Panc1 (cell line): Measurements from ENCODE around the gene DHRS3. TPM values are rescaled to one million over a fixed set of nuclear protein-coding genes. Genes with fewer than 3 reads are reported as not detected.

Source experiments
- ATAC-seq: fragments of 200-7000 bp; cut with Tn5 transposase; 2 replicates; pipeline ENCODE4 v1.9.1; 2020; ENCODE audit warnings: mild to moderate bottlenecking, moderate library complexity
- BruUV-seq: library from RNA; stranded (reverse); fragments of 400-500 nt; replicated peaks from 2 replicates; lab custom pipeline; 2021; lab: Mats Ljungman, UMichigan
- CTCF ChIA-PET: fragments of 300-600 bp; sonication (Branson Sonifier 250); formaldehyde crosslinking; loops from one replicate; lab custom pipeline; 2022; ENCODE audit warnings: antibody characterized with exemption; lab: Charles Lee
- POLR2A ChIA-PET: fragments of 300-600 bp; sonication (Branson Sonifier 250); formaldehyde crosslinking; loops from one replicate; lab custom pipeline; 2022; ENCODE audit warnings: antibody characterized with exemption; lab: Charles Lee
- DNase-seq: peaks from one replicate; pipeline ENCODE4 v3.0.0-alpha.2; 2010; ENCODE audit warnings: low read depth, low spot score
- H3K27ac ChIP-seq: 2 replicates; pipeline ENCODE4 v1.5.1; 2011; ENCODE audit warnings: mild to moderate bottlenecking, low read length, inconsistent platforms
- H3K27me3 ChIP-seq: fragments of 200-500 bp; sonication (Bioruptor generic); 2 replicates; pipeline ENCODE4 v1.6.0; 2014; ENCODE audit warnings: low read length, inconsistent platforms; ENCODE audit not compliant: control insufficient read depth, insufficient read depth
- H3K36me3 ChIP-seq: fragments of 200-500 bp; sonication (Bioruptor generic); 2 replicates; pipeline ENCODE4 v1.5.1; 2014; ENCODE audit warnings: inconsistent platforms, mild to moderate bottlenecking, low read length, moderate library complexity; ENCODE audit not compliant: control insufficient read depth, insufficient read depth
- H3K4me1 ChIP-seq: 2 replicates; pipeline ENCODE4 v1.5.1; 2011; ENCODE audit warnings: inconsistent platforms, mild to moderate bottlenecking, low read length, moderate library complexity; ENCODE audit not compliant: control insufficient read depth, insufficient read depth
- H3K4me3 ChIP-seq, 2 experiments: 2 replicates each; pipeline ENCODE4 v1.5.1; 2011 to 2012; ENCODE audit warnings: low read depth in 2 of 2, low read length in 2 of 2, mild to moderate bottlenecking in 2 of 2, inconsistent platforms in 1 of 2, moderate library complexity in 1 of 2
- H3K9me3 ChIP-seq: fragments of 200-500 bp; sonication (Bioruptor generic); 2 replicates; pipeline ENCODE4 v1.5.1; 2014; ENCODE audit warnings: low read depth, mild to moderate bottlenecking, inconsistent platforms, low read length, moderate library complexity; ENCODE audit not compliant: control insufficient read depth, insufficient read depth
- POLR2AphosphoS5 ChIP-seq: IDR thresholded peaks from 2 replicates; pipeline ENCODE4 v1.6.1; 2012; ENCODE audit warnings: mild to moderate bottlenecking, low read depth, low read length, moderate library complexity
- SIN3A ChIP-seq: IDR thresholded peaks from 2 replicates; pipeline ENCODE4 v1.6.1; 2012; ENCODE audit warnings: low read depth, mild to moderate bottlenecking, low read length, moderate library complexity, borderline replicate concordance; ENCODE audit not compliant: insufficient read depth
- TCF7L2 ChIP-seq: IDR thresholded peaks from 2 replicates; pipeline ENCODE4 v1.6.1; 2011; ENCODE audit warnings: mild to moderate bottlenecking, low read depth, low read length, inconsistent platforms
- in situ Hi-C: cut with HindIII; loops from 2 replicates; pipeline ENCODE4 v1.10.0; 2016; ENCODE audit warnings: low sequenced_read_pairs, low pct_unique_long_range_greater_than_20kb
- intact Hi-C: fragments of 100-400 bp; cut with micrococcal nuclease; formaldehyde crosslinking; loops from one replicate; pipeline ENCODE4 v1.10.0; 2022; ENCODE audit not compliant: unreplicated experiment
- total RNA-seq: library from RNA; stranded (reverse); gene quantifications from one replicate; pipeline ENCODE4 v1.2.1, GENCODE V29; 2021; ENCODE audit not compliant: unreplicated experiment
- TF ChIP-seq, protein P1 (sequence below), 2 experiments: IDR thresholded peaks; 2 replicates each; pipeline ENCODE4 v1.6.1; 2011 to 2012; ENCODE audit warnings: low read depth in 2 of 2, control low read depth in 1 of 2, low read length in 1 of 2, mild to moderate bottlenecking in 1 of 2, moderate library complexity in 1 of 2; ENCODE audit not compliant: insufficient read depth in 1 of 2
- TF ChIP-seq, protein P2 (sequence below): fragments of 450-650 bp; IDR thresholded peaks from 2 replicates; pipeline ENCODE4 v1.5.1; 2017; ENCODE audit warnings: mild to moderate bottlenecking

The DHRS3 gene
- total RNA-seq, 1 experiment from 2014 or later: 113 TPM

DNA sequence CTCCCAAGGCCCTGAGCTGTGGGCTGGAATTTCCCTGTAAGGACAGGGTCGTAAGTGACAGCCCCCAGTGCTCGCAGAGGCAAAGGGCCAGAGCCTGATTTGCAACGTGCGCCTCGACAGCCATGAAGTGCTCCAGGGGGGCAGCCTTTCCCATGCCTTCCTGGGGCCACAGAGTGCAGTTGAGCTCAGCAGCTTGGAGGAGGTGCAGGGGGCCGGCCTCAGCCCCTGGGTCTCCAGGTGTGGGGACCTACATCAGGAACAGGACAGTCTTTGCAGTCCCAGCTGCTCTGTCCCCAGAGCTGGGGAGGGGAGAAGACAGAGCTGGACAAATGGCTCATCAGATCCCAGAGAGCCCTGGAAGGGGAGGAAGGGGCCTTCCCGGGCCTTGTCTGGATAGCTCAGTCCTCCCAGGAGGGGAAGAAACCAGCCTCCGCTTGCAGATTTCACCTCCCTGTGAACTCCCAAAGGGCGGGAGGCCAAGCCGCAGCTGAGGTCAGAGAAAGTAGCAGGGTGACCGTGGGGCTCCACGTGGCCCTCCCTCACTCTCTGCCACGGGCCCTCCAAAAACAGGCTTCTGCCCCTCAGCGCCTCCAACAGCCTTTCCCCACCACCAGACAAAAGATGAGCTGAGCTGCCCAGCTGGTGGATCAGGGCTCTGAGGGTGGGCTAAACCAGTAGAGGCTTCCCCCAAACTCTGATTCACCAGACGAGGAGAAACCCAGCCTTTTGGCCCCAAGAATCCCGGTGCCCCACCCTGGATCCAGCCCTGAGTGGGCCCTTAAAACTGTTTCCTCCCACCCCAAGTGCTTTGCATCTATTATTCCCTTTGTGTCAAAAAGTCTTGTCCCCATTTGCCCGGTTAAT lies 76.5 kb downstream of the DHRS3 start:
- no peak for DNase-seq
- no peak for TF ChIP-seq POLR2AphosphoS5
- TF ChIP-seq, protein P1, sequence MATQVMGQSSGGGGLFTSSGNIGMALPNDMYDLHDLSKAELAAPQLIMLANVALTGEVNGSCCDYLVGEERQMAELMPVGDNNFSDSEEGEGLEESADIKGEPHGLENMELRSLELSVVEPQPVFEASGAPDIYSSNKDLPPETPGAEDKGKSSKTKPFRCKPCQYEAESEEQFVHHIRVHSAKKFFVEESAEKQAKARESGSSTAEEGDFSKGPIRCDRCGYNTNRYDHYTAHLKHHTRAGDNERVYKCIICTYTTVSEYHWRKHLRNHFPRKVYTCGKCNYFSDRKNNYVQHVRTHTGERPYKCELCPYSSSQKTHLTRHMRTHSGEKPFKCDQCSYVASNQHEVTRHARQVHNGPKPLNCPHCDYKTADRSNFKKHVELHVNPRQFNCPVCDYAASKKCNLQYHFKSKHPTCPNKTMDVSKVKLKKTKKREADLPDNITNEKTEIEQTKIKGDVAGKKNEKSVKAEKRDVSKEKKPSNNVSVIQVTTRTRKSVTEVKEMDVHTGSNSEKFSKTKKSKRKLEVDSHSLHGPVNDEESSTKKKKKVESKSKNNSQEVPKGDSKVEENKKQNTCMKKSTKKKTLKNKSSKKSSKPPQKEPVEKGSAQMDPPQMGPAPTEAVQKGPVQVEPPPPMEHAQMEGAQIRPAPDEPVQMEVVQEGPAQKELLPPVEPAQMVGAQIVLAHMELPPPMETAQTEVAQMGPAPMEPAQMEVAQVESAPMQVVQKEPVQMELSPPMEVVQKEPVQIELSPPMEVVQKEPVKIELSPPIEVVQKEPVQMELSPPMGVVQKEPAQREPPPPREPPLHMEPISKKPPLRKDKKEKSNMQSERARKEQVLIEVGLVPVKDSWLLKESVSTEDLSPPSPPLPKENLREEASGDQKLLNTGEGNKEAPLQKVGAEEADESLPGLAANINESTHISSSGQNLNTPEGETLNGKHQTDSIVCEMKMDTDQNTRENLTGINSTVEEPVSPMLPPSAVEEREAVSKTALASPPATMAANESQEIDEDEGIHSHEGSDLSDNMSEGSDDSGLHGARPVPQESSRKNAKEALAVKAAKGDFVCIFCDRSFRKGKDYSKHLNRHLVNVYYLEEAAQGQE (IDR thresholded peaks at IDR 0.05; ENCODE audit: insufficient read depth in 1 of 2, low read depth in 2 of 2, low read length in 1 of 2): no peak
- no peak for TF ChIP-seq TCF7L2
- no peak for TF ChIP-seq SIN3A
- TF ChIP-seq, protein P2, sequence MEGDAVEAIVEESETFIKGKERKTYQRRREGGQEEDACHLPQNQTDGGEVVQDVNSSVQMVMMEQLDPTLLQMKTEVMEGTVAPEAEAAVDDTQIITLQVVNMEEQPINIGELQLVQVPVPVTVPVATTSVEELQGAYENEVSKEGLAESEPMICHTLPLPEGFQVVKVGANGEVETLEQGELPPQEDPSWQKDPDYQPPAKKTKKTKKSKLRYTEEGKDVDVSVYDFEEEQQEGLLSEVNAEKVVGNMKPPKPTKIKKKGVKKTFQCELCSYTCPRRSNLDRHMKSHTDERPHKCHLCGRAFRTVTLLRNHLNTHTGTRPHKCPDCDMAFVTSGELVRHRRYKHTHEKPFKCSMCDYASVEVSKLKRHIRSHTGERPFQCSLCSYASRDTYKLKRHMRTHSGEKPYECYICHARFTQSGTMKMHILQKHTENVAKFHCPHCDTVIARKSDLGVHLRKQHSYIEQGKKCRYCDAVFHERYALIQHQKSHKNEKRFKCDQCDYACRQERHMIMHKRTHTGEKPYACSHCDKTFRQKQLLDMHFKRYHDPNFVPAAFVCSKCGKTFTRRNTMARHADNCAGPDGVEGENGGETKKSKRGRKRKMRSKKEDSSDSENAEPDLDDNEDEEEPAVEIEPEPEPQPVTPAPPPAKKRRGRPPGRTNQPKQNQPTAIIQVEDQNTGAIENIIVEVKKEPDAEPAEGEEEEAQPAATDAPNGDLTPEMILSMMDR: no peak
- no TSS peak for BruUV-seq
- POLR2A ChIA-PET: no interaction called here
- in situ Hi-C loops: no loop called here
- ATAC-seq: peak; percentile 69
- Histone ChIP-seq H3K4me1 (peaks cover 47% of the 10 kb centered on the region), H3K27ac (peak overlapping the region; percentile 89), H3K9me3 (no peaks in the 10 kb centered on the region), H3K4me3 (no peak overlapping the region), H3K27me3 (no peaks in the 10 kb centered on the region), H3K36me3 (no peaks in the 10 kb centered on the region)
- intact Hi-C loops: no loop called here
- CTCF ChIA-PET: no interaction called here

DNA sequence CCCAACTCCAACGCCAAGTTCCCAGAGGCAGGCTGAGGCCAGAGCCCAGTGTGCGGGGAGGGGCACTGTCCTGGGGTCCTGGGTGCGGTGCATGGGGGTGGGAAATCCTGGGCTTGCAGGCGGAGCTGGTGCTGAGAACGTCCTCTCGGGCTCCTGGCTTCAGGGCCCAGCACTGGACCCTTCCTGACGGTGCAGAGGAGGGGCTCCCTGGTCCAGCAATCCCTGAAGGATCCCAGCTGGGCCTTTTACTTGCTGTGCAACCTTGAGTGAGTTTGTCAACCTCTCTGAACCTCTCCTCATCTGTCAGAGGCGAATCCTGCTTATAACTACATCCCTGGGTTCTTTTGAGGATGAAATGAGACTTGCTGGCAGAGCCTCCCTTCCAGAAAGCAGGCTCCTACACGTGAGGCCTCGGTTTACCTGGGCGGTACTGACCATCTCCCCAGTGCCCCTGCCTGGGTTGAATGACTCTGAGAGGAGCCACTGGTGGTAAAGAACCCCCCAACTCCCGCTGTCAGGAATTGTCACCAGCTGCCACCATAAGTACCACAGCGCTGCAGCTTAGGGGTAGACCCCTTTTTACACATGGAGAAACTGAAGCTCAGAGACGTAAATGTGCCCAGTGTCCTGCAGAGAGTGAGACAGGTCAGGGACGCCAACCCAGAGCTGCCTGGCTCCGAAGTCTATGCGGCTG lies 77.3 kb downstream of the DHRS3 start:
- CTCF ChIA-PET: no interaction called here
- TF ChIP-seq POLR2AphosphoS5 (no peak), TCF7L2 (no peak), SIN3A (no peak)
- TF ChIP-seq, protein P2: no peak
- TF ChIP-seq, protein P1 (IDR thresholded peaks at IDR 0.05; ENCODE audit: insufficient read depth in 1 of 2, low read depth in 2 of 2, low read length in 1 of 2): no peak
- H3K4me3 ChIP-seq: no peak overlapping the region
- DNase-seq (no peak), ATAC-seq (0 out of 2 replicates have a peak, but pooled peaks have one; percentile 8)
- H3K27ac ChIP-seq: peak overlapping the region; percentile 89
- H3K9me3 ChIP-seq: no peaks in the 10 kb centered on the region
- intact Hi-C loops: no loop called here
- no TSS peak for BruUV-seq
- H3K27me3 ChIP-seq: no peaks in the 10 kb centered on the region
- POLR2A ChIA-PET: no interaction called here
- H3K4me1 ChIP-seq: peaks cover 47% of the 10 kb centered on the region
- in situ Hi-C loops: no loop called here
- no peaks in the 10 kb centered on the region for H3K36me3 ChIP-seq
